ENCODE data around the gene ZNF268.

The ZNF268 gene

GRCh38 chr12:133181238-133181959 lies at the start of gene ZNF268:
Gene ZNF268 (plus strand): TSS chr12:133181495. CDS start chr12:133181998, 503 bp downstream.
- DNase-seq: peak; percentile 86

- DNase-seq: no peak
Observed at GRCh38 chr12:133135747-133136146, 45.5 kb upstream of the ZNF268 start.

- DNase-seq: no peak
Observed at GRCh38 chr12:133145981-133146380, 35.3 kb upstream of the ZNF268 start.

- DNase-seq: no peak
Observed at GRCh38 chr12:133156125-133156690, 25.1 kb upstream of the ZNF268 start.

GRCh38 chr12:133165776-133166175 lies 15.5 kb upstream of the ZNF268 start:
- no peak for DNase-seq

GRCh38 chr12:133172491-133172890 lies 8.8 kb upstream of the ZNF268 start:
- no peak for DNase-seq

- DNase-seq: no peak
Observed at GRCh38 chr12:133174901-133175300, 6.4 kb upstream of the ZNF268 start.

- no peak for DNase-seq
Observed at GRCh38 chr12:133180669-133181068, 626 bp upstream of the ZNF268 start.

- DNase-seq: no peak
Observed at GRCh38 chr12:133190176-133190575, 8.9 kb downstream of the ZNF268 start.

GRCh38 chr12:133192847-133193246 lies 11.6 kb downstream of the ZNF268 start:
- no peak for DNase-seq

- DNase-seq: no peak
Observed at GRCh38 chr12:133201888-133202287, 20.6 kb downstream of the ZNF268 start.

GRCh38 chr12:133202493-133203343 lies 21.4 kb downstream of the ZNF268 start:
- DNase-seq: no peak

GRCh38 chr12:133203344-133204263 lies 22.3 kb downstream of the ZNF268 start:
- no peak for DNase-seq

GRCh38 chr12:133204264-133204603 lies 22.9 kb downstream of the ZNF268 start:
- DNase-seq: no peak

- no peak for DNase-seq
Observed at GRCh38 chr12:133206390-133206789, 25.1 kb downstream of the ZNF268 start.

- DNase-seq: no peak
Observed at GRCh38 chr12:133215724-133216123, 34.4 kb downstream of the ZNF268 start.

- no peak for DNase-seq
Observed at GRCh38 chr12:133217219-133217618, 35.9 kb downstream of the ZNF268 start.

GRCh38 chr12:133220521-133220920 lies 39.2 kb downstream of the ZNF268 start:
- no peak for DNase-seq

GRCh38 chr12:133221241-133221640 lies 39.9 kb downstream of the ZNF268 start:
- no peak for DNase-seq

GRCh38 chr12:133222211-133222610 lies 40.9 kb downstream of the ZNF268 start:
- no peak for DNase-seq

- DNase-seq: no peak
Observed at GRCh38 chr12:133225527-133225926, 44.2 kb downstream of the ZNF268 start.

- no peak for DNase-seq
Observed at GRCh38 chr12:133226690-133227089, 45.4 kb downstream of the ZNF268 start.
